Ectodermal cell (in vitro differentiated cells): Measurements from ENCODE around the gene RIPOR3.
"Not testable (repeated sequence)": the region's sequence is repeated elsewhere in the genome, so short reads cannot be mapped to it uniquely, and the experiment has no call there.

Experiments used
- H3K27ac ChIP-seq: 2 replicates; pipeline ENCODE4 v1.7.0; 2013; ENCODE audit warnings: mild to moderate bottlenecking, low read depth, low read length; ENCODE audit not compliant: insufficient read depth, poor library complexity, severe bottlenecking
- H3K27me3 ChIP-seq: 2 replicates; pipeline ENCODE4 v1.7.0; 2013; ENCODE audit warnings: mild to moderate bottlenecking, low read length; ENCODE audit not compliant: insufficient read depth, control insufficient read depth, poor library complexity, severe bottlenecking
- H3K36me3 ChIP-seq: one replicate; pipeline ENCODE4 v1.7.0; 2013; ENCODE audit warnings: low read length; ENCODE audit not compliant: control insufficient read depth, insufficient read depth
- H3K4me1 ChIP-seq: one replicate; pipeline ENCODE4 v1.7.0; 2013; ENCODE audit warnings: low read length; ENCODE audit not compliant: control insufficient read depth, insufficient read depth
- H3K4me3 ChIP-seq: 2 replicates; pipeline ENCODE4 v1.7.0; 2013; ENCODE audit warnings: low read depth, low read length, control low read depth; ENCODE audit not compliant: insufficient read depth
- H3K9me3 ChIP-seq: 2 replicates; pipeline ENCODE4 v1.7.0; 2013; ENCODE audit warnings: mild to moderate bottlenecking, low read length, moderate library complexity; ENCODE audit not compliant: control insufficient read depth
- WGBS, 2 experiments: methylation state at CpG; one replicate each; pipeline ENCODE4 v1.1.7; 2013; ENCODE audit warnings: missing lambda C conversion rate in 2 of 2; 5-methylcytosine and 5-hydroxymethylcytosine counted together

Gene RIPOR3

DNA sequence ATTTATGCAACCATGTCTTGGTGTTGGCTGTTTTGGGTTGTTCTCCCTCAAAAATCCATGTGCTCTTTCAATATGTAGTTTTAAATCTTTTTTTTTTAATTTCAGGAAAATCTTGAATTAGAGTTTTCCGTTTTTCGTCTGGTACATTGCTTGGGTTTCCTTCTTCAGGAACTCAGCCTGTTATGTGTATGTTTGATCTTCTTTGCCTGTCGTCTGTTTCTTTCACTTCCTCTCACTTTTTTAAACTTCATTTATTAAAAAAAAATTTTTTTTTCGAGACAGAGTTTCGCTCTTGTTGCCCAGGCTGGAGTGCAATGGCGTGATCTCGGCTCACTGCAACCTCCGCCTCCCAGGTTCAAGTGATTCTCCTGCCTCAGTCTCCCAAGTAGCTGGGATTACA, 151.5 kb downstream of the RIPOR3 start:
- not testable (repeated sequence) for H3K4me1 ChIP-seq, H3K27ac ChIP-seq, H3K9me3 ChIP-seq, H3K36me3 ChIP-seq, H3K27me3 ChIP-seq, H3K4me3 ChIP-seq
- WGBS, 2 experiments: 86 to 89% methylated on average over 8 of the region's 8 CpGs

DNA sequence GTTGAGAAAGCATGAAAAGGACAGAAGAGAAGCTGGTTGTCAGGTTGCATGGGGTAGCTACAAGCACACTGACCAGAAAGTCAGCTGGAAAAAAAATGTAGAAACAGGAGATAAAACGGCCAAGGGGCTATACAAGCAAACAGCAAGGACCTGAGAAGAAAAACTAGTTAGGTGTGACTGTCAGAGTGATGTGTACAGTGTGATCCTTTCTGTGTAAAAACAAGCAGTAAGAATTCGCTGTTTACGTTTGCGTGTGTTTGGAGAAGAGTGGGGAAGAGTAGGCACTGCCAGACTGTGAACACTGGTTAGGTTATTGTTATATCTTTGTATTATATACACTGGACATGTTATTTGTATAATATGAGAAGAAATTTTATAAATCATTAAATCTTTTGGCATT, 153.1 kb downstream of the RIPOR3 start:
- no peaks in the 10 kb centered on the region for H3K27me3 ChIP-seq
- H3K4me3 ChIP-seq: no peak overlapping the region
- no peaks in the 10 kb centered on the region for H3K4me1 ChIP-seq
- 96% methylated on average over 4 of the region's 4 CpGs for WGBS, 2 experiments
- H3K36me3 ChIP-seq: no peaks in the 10 kb centered on the region
- H3K27ac ChIP-seq: no peak overlapping the region
- no peaks in the 10 kb centered on the region for H3K9me3 ChIP-seq

DNA sequence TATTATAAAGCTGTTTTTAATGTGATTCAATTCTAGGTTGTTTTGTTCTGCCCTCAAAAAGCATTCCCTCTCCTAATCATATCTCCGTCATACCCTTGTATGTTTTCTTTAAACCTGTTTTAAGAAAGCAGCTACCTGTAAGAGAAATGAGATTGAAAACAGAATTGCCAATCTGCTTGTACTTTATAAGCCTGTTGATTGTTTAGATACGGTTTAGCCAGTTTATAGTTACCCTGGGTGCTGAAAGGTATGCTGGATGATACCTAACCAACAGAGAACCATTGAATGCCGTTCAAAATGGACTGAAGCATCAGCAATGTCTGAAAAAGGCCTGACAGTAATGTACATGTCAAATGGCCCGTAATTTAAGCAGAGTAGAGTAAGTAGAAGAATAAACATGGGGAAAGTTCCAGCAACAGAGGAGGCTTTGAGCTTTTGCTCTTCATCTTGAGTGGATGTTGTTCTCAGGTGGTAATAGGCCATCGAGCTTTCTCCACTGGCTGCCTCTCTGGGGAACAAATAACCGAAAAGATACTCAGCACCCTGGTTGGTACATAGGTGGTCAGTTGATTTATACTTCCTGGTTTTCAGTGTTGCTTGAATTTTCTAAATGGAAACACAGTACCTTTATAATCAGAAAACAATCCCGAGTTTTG, 153.7 kb downstream of the RIPOR3 start:
- Histone ChIP-seq H3K9me3 (no peaks in the 10 kb centered on the region), H3K27ac (no peak overlapping the region), H3K27me3 (no peaks in the 10 kb centered on the region), H3K4me1 (no peaks in the 10 kb centered on the region), H3K36me3 (no peaks in the 10 kb centered on the region), H3K4me3 (no peak overlapping the region)
- WGBS, 2 experiments: 93 to 98% methylated on average over 6 to 7 of the region's 7 CpGs

- no peaks in the 10 kb centered on the region for H3K9me3 ChIP-seq
- H3K36me3 ChIP-seq: no peaks in the 10 kb centered on the region
- no peak overlapping the region for H3K4me3 ChIP-seq
- no peaks in the 10 kb centered on the region for H3K27me3 ChIP-seq
- H3K27ac ChIP-seq: no peak overlapping the region
- WGBS, 2 experiments: 75 to 90% methylated on average over 4 of the region's 4 CpGs
- H3K4me1 ChIP-seq: no peaks in the 10 kb centered on the region
Observed at GRCh38 chr20:50536333-50536732, 155.0 kb downstream of the RIPOR3 start.
